RWPE2 (cell line): Measurements from ENCODE around the gene USF2.
"Not testable (repeated sequence)": the region's sequence is repeated elsewhere in the genome, so short reads cannot be mapped to it uniquely, and the experiment has no call there.

ENCODE experiments used
- ATAC-seq: fragments of 200-7000 bp; cut with Tn5 transposase; 3 replicates; pipeline ENCODE4 v1.9.1; 2021; ENCODE audit warnings: low read depth
- DNase-seq: peaks from one replicate; pipeline ENCODE4 v3.0.0-alpha.2; 2020; ENCODE audit warnings: low spot score
- H3K27ac ChIP-seq: fragments of 450-650 bp; 2 replicates; pipeline ENCODE4 v1.5.1; 2017; ENCODE audit warnings: mild to moderate bottlenecking; ENCODE audit not compliant: poor library complexity, severe bottlenecking
- H3K27me3 ChIP-seq: fragments of 250-450 bp; sonication (Bioruptor Pico); 2 replicates; pipeline ENCODE4 v1.5.1; 2021; ENCODE audit warnings: mild to moderate bottlenecking, moderate library complexity; ENCODE audit not compliant: insufficient read depth, poor library complexity, severe bottlenecking
- H3K36me3 ChIP-seq: fragments of 250-450 bp; sonication (Bioruptor Pico); 2 replicates; pipeline ENCODE4 v1.5.1; 2020; ENCODE audit warnings: low read depth, mild to moderate bottlenecking, moderate library complexity
- H3K4me1 ChIP-seq: fragments of 250-450 bp; sonication (Bioruptor Pico); 2 replicates; pipeline ENCODE4 v1.5.1; 2021; ENCODE audit warnings: mild to moderate bottlenecking, moderate library complexity; ENCODE audit not compliant: insufficient read depth, poor library complexity, severe bottlenecking
- H3K4me3 ChIP-seq: fragments of 250-450 bp; sonication (Bioruptor Pico); 2 replicates; pipeline ENCODE4 v1.5.1; 2021; ENCODE audit warnings: mild to moderate bottlenecking, moderate library complexity; ENCODE audit not compliant: severe bottlenecking
- H3K9me3 ChIP-seq: fragments of 250-450 bp; sonication (Bioruptor Pico); 2 replicates; pipeline ENCODE4 v1.5.1; 2021; ENCODE audit warnings: mild to moderate bottlenecking, moderate library complexity; ENCODE audit not compliant: severe bottlenecking
- TF ChIP-seq, protein P1 (sequence below): fragments of 450-650 bp; IDR thresholded peaks from one replicate; pipeline ENCODE4 v1.5.1; 2017; ENCODE audit warnings: mild to moderate bottlenecking, moderate library complexity; ENCODE audit not compliant: poor library complexity, severe bottlenecking

Gene USF2, protein sequence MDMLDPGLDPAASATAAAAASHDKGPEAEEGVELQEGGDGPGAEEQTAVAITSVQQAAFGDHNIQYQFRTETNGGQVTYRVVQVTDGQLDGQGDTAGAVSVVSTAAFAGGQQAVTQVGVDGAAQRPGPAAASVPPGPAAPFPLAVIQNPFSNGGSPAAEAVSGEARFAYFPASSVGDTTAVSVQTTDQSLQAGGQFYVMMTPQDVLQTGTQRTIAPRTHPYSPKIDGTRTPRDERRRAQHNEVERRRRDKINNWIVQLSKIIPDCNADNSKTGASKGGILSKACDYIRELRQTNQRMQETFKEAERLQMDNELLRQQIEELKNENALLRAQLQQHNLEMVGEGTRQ

DNA sequence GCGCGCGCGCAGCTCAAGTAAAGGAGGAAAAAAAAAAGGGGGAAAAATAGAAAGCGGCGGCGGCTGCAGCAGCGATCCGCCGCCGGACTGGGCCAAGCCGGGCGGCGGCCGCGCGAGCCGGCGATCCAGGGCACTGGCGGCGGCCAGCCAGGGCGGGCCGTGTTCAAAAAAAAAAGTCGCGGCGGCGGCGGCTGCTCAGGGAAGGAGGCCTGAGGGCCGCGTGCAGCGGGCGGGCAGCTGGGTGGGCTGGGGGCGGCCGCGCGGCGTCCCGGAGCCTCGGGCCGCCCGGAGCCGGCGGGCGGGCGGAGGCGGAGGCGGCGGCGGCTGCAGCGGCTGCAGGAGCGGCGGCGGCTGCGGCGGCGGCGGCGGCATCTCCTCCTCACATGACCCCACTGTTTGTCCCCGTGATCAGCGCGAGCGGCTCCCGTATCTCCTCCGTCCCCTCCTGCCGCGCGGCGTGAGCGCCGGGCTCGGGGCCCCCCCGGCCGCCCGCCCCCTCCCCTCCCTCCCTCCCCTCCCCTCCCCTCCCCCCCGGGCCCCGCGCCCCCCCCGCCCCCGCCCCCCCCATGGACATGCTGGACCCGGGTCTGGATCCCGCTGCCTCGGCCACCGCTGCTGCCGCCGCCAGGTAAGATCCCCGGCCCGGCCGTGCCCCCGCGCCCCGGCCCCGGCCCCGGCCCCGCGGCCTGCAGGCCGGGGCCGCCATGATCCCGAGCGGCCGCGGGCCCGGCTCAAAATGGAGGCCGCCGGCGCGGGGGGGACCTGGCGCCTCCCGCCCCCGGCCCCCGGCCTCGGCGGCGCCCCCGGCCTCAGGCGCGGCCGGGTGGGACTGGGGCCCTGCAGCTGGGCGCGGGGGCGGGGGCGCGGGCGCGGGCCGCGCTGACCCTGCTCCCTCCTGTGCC is at the start of gene USF2:
Gene USF2, plus strand, starts transcription at position 427 of the 902 bp plus-strand sequence. Its CDS starts 140 bp downstream, at position 567.
- DNase-seq: peak; percentile 84
- Histone ChIP-seq H3K4me1 (no peaks in the 10 kb centered on the region), H3K27me3 (no peaks in the 10 kb centered on the region), H3K36me3 (peaks cover 33% of the 10 kb centered on the region), H3K27ac (peak within 1 kb of the TSS; percentile 90), H3K4me3 (peak within 1 kb of the TSS; percentile 98), H3K9me3 (no peaks in the 10 kb centered on the region)
- TF ChIP-seq, protein P1, sequence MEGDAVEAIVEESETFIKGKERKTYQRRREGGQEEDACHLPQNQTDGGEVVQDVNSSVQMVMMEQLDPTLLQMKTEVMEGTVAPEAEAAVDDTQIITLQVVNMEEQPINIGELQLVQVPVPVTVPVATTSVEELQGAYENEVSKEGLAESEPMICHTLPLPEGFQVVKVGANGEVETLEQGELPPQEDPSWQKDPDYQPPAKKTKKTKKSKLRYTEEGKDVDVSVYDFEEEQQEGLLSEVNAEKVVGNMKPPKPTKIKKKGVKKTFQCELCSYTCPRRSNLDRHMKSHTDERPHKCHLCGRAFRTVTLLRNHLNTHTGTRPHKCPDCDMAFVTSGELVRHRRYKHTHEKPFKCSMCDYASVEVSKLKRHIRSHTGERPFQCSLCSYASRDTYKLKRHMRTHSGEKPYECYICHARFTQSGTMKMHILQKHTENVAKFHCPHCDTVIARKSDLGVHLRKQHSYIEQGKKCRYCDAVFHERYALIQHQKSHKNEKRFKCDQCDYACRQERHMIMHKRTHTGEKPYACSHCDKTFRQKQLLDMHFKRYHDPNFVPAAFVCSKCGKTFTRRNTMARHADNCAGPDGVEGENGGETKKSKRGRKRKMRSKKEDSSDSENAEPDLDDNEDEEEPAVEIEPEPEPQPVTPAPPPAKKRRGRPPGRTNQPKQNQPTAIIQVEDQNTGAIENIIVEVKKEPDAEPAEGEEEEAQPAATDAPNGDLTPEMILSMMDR: no peak
- no peak; the same call in 2 of the 3 replicates for ATAC-seq

DNA sequence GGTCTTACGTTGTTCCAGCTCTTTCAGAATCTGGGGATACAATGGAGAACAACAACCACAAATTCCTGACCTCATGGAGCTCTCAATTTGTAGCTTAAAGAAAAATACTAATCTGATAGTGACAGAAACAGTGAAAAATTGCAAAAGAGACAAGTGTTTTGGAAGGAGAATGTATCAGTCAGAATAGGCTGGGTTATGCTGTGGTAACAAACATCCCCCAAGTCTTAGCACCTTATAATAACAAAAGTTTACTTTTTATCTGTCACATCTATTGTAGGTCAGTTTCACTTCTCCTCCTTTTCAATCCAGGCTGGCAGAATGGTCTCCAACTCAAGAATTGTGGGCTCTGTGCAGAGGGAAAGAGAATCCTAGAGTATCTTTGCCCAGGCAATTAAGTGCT is 49.8 kb upstream of the USF2 start:
- Histone ChIP-seq H3K9me3 (no peaks in the 10 kb centered on the region), H3K27me3 (no peaks in the 10 kb centered on the region), H3K27ac (no peak overlapping the region), H3K4me3 (no peak overlapping the region), H3K36me3 (no peaks in the 10 kb centered on the region), H3K4me1 (peaks cover 7% of the 10 kb centered on the region)
- no peak for ATAC-seq
- TF ChIP-seq, protein P1: no peak
- DNase-seq: no peak

DNA sequence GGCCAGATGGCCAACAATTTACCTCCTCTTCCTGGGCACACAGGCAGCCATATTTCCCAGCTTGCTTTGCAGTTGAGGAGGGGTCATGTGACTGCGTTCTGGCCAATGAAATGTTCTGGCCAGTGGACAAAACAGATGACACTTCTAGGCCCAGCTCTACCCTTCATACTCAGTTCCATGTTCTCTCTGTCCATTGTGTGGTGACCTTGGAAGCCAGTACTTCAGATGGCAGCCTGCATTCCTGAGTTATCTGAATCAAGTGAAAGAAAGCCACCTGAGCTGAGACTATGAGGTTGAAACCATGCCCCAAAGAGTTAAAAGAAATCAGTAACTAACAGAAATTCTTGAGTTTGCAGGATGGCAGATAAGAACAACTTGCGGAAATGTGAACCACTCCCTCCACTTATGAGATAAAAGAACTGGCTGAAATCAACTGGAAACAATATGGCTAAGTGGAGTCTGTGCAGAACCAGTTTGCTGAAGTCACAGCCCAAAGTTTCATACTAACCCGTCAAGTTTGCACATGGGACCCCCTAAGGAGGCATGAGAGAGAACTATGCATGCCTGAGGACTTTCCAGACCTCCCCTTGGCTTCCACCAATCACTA is 48.3 kb upstream of the USF2 start:
- H3K9me3 ChIP-seq: no peaks in the 10 kb centered on the region
- TF ChIP-seq, protein P1: no peak
- no peaks in the 10 kb centered on the region for H3K4me1 ChIP-seq
- DNase-seq: no peak
- no peaks in the 10 kb centered on the region for H3K27me3 ChIP-seq
- no peak for ATAC-seq
- H3K36me3 ChIP-seq: no peaks in the 10 kb centered on the region
- H3K4me3 ChIP-seq: no peak overlapping the region
- H3K27ac ChIP-seq: no peak overlapping the region

DNA sequence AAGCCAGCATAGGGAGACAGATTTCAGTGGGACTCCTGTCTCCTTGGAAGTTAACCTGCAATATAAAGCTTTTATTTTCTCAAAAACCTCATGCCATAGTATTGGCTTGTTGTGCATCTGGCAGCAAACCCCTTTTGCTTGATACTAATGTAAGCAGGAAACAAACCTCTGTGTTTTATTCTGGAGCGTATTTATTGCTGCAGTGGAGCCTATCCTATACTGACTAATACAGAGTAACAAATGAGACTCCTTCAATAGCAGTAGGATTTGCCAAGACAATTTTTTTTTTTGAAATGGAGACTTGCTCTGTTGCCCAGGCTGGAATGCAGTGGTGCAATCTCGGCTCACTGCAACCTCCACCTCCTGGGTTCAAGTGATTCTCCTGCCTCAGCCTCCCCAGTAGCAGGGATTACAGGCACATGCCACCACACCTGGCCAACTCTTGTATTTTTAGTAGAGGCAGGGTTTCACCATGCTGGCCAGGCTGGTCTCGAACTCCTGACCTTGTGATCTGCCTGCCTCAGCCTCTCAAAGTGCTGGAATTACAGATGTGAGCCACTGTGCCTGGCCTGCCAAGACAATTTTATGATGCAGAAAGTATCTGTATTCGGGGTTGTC is 47.7 kb upstream of the USF2 start:
- H3K4me3 ChIP-seq, H3K4me1 ChIP-seq, H3K36me3 ChIP-seq, H3K27me3 ChIP-seq, ATAC-seq, DNase-seq, H3K27ac ChIP-seq, H3K9me3 ChIP-seq: not testable (repeated sequence)
